ENCODE results near the gene EML6.

DNA sequence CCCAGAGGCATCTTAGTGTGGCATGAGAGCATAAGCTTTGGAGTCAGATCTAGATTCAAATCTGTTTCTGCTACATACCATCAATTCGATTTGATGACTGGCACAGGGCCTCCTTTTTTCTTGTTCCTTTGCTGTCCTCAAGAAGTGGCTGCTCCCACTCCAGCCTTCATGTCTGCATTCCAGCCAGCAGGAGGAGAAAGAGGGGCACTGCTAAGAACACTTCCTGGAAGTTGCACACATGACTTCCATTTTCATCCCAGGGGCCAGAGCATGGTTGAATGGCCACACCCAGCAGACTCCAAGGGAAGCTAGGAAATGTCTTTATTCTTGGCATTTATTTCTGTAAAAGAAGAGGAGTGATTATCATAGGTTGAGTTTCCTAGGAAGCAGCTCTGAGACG is 50.4 kb downstream of the EML6 start:
- TF ChIP-seq, protein P1, sequence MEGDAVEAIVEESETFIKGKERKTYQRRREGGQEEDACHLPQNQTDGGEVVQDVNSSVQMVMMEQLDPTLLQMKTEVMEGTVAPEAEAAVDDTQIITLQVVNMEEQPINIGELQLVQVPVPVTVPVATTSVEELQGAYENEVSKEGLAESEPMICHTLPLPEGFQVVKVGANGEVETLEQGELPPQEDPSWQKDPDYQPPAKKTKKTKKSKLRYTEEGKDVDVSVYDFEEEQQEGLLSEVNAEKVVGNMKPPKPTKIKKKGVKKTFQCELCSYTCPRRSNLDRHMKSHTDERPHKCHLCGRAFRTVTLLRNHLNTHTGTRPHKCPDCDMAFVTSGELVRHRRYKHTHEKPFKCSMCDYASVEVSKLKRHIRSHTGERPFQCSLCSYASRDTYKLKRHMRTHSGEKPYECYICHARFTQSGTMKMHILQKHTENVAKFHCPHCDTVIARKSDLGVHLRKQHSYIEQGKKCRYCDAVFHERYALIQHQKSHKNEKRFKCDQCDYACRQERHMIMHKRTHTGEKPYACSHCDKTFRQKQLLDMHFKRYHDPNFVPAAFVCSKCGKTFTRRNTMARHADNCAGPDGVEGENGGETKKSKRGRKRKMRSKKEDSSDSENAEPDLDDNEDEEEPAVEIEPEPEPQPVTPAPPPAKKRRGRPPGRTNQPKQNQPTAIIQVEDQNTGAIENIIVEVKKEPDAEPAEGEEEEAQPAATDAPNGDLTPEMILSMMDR (IDR thresholded peaks at IDR 0.05), result no peak
- TF ChIP-seq POLR2AphosphoS5 (IDR thresholded peaks at IDR 0.05) (no peak), POLR2A (IDR thresholded peaks at IDR 0.05) (no peak), EP300 (IDR thresholded peaks at IDR 0.05) (no peak)
